Testis (tissue), 3 donors: ENCODE results near the gene CFAP300. TPM values are rescaled to one million over a fixed set of nuclear protein-coding genes. Genes with fewer than 3 reads are reported as not detected.

Source experiments
- DNase-seq: peaks from one replicate; pipeline ENCODE4 v3.0.0-alpha.2; 2019
- H3K27ac ChIP-seq, 2 donors: fragments of 200-600 bp; sonication (generic); one replicate each; pipeline ENCODE4 v1.5.1; 2019
- H3K27me3 ChIP-seq: fragments of 200-600 bp; sonication (generic); one replicate; pipeline ENCODE4 v1.5.1; 2019
- H3K36me3 ChIP-seq: fragments of 200-600 bp; sonication (generic); one replicate; pipeline ENCODE4 v1.5.1; 2017; ENCODE audit warnings: low read depth; ENCODE audit errors: missing control alignments
- H3K4me1 ChIP-seq: fragments of 200-600 bp; sonication (generic); one replicate; pipeline ENCODE4 v1.5.1; 2019
- H3K4me3 ChIP-seq, 2 donors: fragments of 200-600 bp; sonication (generic); one replicate each; pipeline ENCODE4 v1.5.1; 2017 to 2019
- H3K9me3 ChIP-seq: fragments of 200-600 bp; sonication (generic); one replicate; pipeline ENCODE4 v1.5.1; 2017
- CTCF ChIP-seq, 3 experiments: fragments of 450-650 bp in 2 of 3; fragments of 200-600 bp in 1 of 3; sonication (generic) in 1 of 3; IDR thresholded peaks; one replicate each; pipeline ENCODE4 v1.5.1; 2016 to 2019; ENCODE audit warnings: antibody characterized with exemption in 3 of 3, mild to moderate bottlenecking in 2 of 3, moderate library complexity in 1 of 3
- POLR2A ChIP-seq: fragments of 450-650 bp; IDR thresholded peaks from one replicate; pipeline ENCODE4 v1.6.1; 2017; ENCODE audit warnings: antibody characterized with exemption, mild to moderate bottlenecking, moderate library complexity
- WGBS, 2 donors: methylation state at CpG; one replicate each; pipeline ENCODE4 v1.1.5; 2018; 5-methylcytosine and 5-hydroxymethylcytosine counted together
- intact Hi-C: fragments of 100-400 bp; cut with DNase I; formaldehyde crosslinking; loops from one replicate; pipeline ENCODE4 v1.15.1; 2023; ENCODE audit warnings: low total_unique reads
- polyA plus RNA-seq: library from polyadenylated mRNA; stranded (reverse); fragments of 350-450 nt; fragmentation: Illumina TruSeq; extraction: RNeasy Lipid Tissue Mini Kit (QIAGEN cat#74804); gene quantifications from one replicate; pipeline ENCODE4 v1.2.3, GENCODE V29; 2014; ENCODE audit warnings: low read depth, low replicate concordance; ENCODE audit not compliant: insufficient read depth
- small RNA-seq, 2 donors: library from RNA; depleted of rRNA; stranded (forward); fragments of <200 nt; gene quantifications; one replicate each; pipeline ENCODE3, GENCODE V24; 2016
- total RNA-seq, 2 donors: library from RNA; depleted of rRNA; stranded (reverse); fragments of >200 nt; gene quantifications; one replicate each; pipeline ENCODE4 v1.2.3, GENCODE V29; 2016

CFAP300 gene
- total and polyA plus RNA-seq, 3 donors from 2014 or later: 15.1 to 98.0 (median 28.9) TPM

GRCh38 chr11:102118937-102119336, 71.7 kb downstream of the CFAP300 start:
- H3K4me1 ChIP-seq: peaks cover 37% of the 10 kb centered on the region
- no peak for TF ChIP-seq CTCF (IDR thresholded peaks at IDR 0.05)
- TF ChIP-seq POLR2A: no peak
- H3K27ac ChIP-seq: no peak overlapping the region
- 51 to 59% methylated on average over 3 of the region's 3 CpGs for WGBS, 2 donors
- intact Hi-C loops: no loop called here
- H3K4me3 ChIP-seq: no peak overlapping the region
- no peak for DNase-seq
- H3K36me3 ChIP-seq: no peaks in the 10 kb centered on the region
- no peaks in the 10 kb centered on the region for H3K9me3 ChIP-seq
- H3K27me3 ChIP-seq: no peaks in the 10 kb centered on the region

- Histone ChIP-seq H3K36me3 (no peaks in the 10 kb centered on the region), H3K4me3 (no peak overlapping the region), H3K27me3 (no peaks in the 10 kb centered on the region), H3K9me3 (no peaks in the 10 kb centered on the region), H3K4me1 (peaks cover 33% of the 10 kb centered on the region), H3K27ac (no peak overlapping the region)
- intact Hi-C loops: no loop called here
- no peak for DNase-seq
- WGBS, 2 donors: 63 to 73% methylated on average over 4 of the region's 4 CpGs
- TF ChIP-seq CTCF (IDR thresholded peaks at IDR 0.05) (no peak), POLR2A (no peak)
These were observed 72.8 kb downstream of the CFAP300 start for GRCh38 chr11:102119997-102120396.

GRCh38 chr11:102120437-102120973, 73.3 kb downstream of the CFAP300 start:
- Histone ChIP-seq H3K4me1 (peaks cover 33% of the 10 kb centered on the region), H3K4me3 (no peak overlapping the region), H3K27ac (no peak overlapping the region), H3K36me3 (no peaks in the 10 kb centered on the region), H3K27me3 (no peaks in the 10 kb centered on the region), H3K9me3 (no peaks in the 10 kb centered on the region)
- intact Hi-C loops: no loop called here
- 70 to 75% methylated on average over 3 of the region's 3 CpGs for WGBS, 2 donors
- DNase-seq: no peak
- TF ChIP-seq POLR2A (no peak), CTCF (IDR thresholded peaks at IDR 0.05) (no peak)

- 71 to 92% methylated on average over 2 of the region's 2 CpGs for WGBS, 2 donors
- no peak overlapping the region for H3K4me3 ChIP-seq
- no peaks in the 10 kb centered on the region for H3K9me3 ChIP-seq
- intact Hi-C loops: no loop called here
- H3K36me3 ChIP-seq: no peaks in the 10 kb centered on the region
- no peak for TF ChIP-seq CTCF (IDR thresholded peaks at IDR 0.05)
- TF ChIP-seq POLR2A: no peak
- H3K4me1 ChIP-seq: peaks cover 28% of the 10 kb centered on the region
- H3K27ac ChIP-seq: no peak overlapping the region
- DNase-seq: no peak
- H3K27me3 ChIP-seq: no peaks in the 10 kb centered on the region
These were observed 74.1 kb downstream of the CFAP300 start for GRCh38 chr11:102121329-102121728.

Small RNA genes lying within 50 kb of the gene (small RNA-seq; reads per million reads assigned to genes)
- gene RNA5SP535: 0 reads per million in 2 donors

Other genes with a start within 250 kb of the CFAP300 start
- gene CEP126, start 132.4 kb upstream of the CFAP300 start, total RNA-seq: 10 to 100 TPM; 11.2 to 18.6 TPM
- 14.8 TPM for gene CEP126, start 132.4 kb upstream of the CFAP300 start, polyA plus RNA-seq
- under 1 TPM; 0.31 to 0.62 TPM for gene ANGPTL5, start 130.9 kb upstream of the CFAP300 start, total RNA-seq
- gene ANGPTL5, start 130.9 kb upstream of the CFAP300 start, polyA plus RNA-seq: 0.74 TPM
- gene YAP1, start 63.0 kb downstream of the CFAP300 start, total RNA-seq: 100 to 1,000 TPM; 110 to 144 TPM
- 44.2 TPM for gene YAP1, start 63.0 kb downstream of the CFAP300 start, polyA plus RNA-seq